Loucy (cell line): ENCODE data around the gene CWC25.

Experiments used
- H2AFZ ChIP-seq: fragments of 200-600 bp; sonication (generic); 2 replicates; pipeline ENCODE4 v1.6.0; 2016; ENCODE audit warnings: antibody characterized with exemption, mild to moderate bottlenecking, low read length, moderate library complexity
- H3F3A ChIP-seq: fragments of 200-600 bp; 2 replicates; pipeline ENCODE4 v1.6.0; 2016; ENCODE audit warnings: antibody characterized with exemption, low read depth, mild to moderate bottlenecking
- H3K27me3 ChIP-seq: fragments of 200-600 bp; sonication (generic); 2 replicates; pipeline ENCODE4 v1.6.1; 2014; ENCODE audit warnings: low read length, mild to moderate bottlenecking; ENCODE audit not compliant: insufficient read depth, poor library complexity, severe bottlenecking
- H3K36me3 ChIP-seq: fragments of 200-600 bp; sonication (generic); 2 replicates; pipeline ENCODE4 v1.6.1; 2016; ENCODE audit warnings: low read length; ENCODE audit not compliant: insufficient read depth
- H3K4me1 ChIP-seq: fragments of 200-600 bp; sonication (generic); 2 replicates; pipeline ENCODE4 v1.5.1; 2014; ENCODE audit warnings: low read length, mild to moderate bottlenecking; ENCODE audit not compliant: insufficient read depth, poor library complexity, severe bottlenecking
- H3K4me2 ChIP-seq: fragments of 200-600 bp; sonication (generic); 2 replicates; pipeline ENCODE4 v1.6.0; 2014; ENCODE audit warnings: antibody characterized with exemption, low read length, low read depth, mild to moderate bottlenecking; ENCODE audit not compliant: poor library complexity, severe bottlenecking
- H3K4me3 ChIP-seq: fragments of 200-600 bp; sonication (generic); 2 replicates; pipeline ENCODE4 v1.5.1; 2014; ENCODE audit warnings: low read length, mild to moderate bottlenecking, mixed read lengths; ENCODE audit not compliant: poor library complexity, severe bottlenecking
- H3K79me2 ChIP-seq: fragments of 200-600 bp; sonication (generic); 2 replicates; pipeline ENCODE4 v1.6.1; 2014; ENCODE audit warnings: low read length; ENCODE audit not compliant: insufficient read depth
- H3K9ac ChIP-seq: fragments of 200-600 bp; sonication (generic); 2 replicates; pipeline ENCODE4 v1.6.0; 2014; ENCODE audit warnings: mild to moderate bottlenecking, low read depth, low read length, moderate library complexity; ENCODE audit not compliant: poor library complexity, severe bottlenecking
- H3K9me2 ChIP-seq: fragments of 200-600 bp; sonication (generic); replicated peaks from 2 replicates; pipeline ENCODE4 v1.6.1; 2016; ENCODE audit warnings: low read depth, low read length, mixed read lengths
- H3K9me3 ChIP-seq: fragments of 200-600 bp; sonication (generic); 2 replicates; pipeline ENCODE4 v1.6.1; 2014; ENCODE audit warnings: mild to moderate bottlenecking, antibody characterized with exemption, low read length, low read depth; ENCODE audit not compliant: insufficient read depth
- H4K20me1 ChIP-seq: fragments of 200-600 bp; sonication (generic); 2 replicates; pipeline ENCODE4 v1.6.0; 2014; ENCODE audit warnings: antibody characterized with exemption, low read length, mild to moderate bottlenecking; ENCODE audit not compliant: insufficient read depth, poor library complexity, severe bottlenecking
- EZH2phosphoT487 ChIP-seq: fragments of 200-600 bp; IDR thresholded peaks from 2 replicates; pipeline ENCODE4 v1.6.1; 2018; ENCODE audit warnings: antibody characterized with exemption, mild to moderate bottlenecking, moderate library complexity, borderline replicate concordance
- TF ChIP-seq, protein P1 (sequence below): fragments of 200-600 bp; sonication (generic); conservative IDR thresholded peaks from 2 replicates; pipeline ENCODE4 v1.5.1; 2014; ENCODE audit warnings: mild to moderate bottlenecking, antibody characterized with exemption, low read length

The CWC25 gene

DNA sequence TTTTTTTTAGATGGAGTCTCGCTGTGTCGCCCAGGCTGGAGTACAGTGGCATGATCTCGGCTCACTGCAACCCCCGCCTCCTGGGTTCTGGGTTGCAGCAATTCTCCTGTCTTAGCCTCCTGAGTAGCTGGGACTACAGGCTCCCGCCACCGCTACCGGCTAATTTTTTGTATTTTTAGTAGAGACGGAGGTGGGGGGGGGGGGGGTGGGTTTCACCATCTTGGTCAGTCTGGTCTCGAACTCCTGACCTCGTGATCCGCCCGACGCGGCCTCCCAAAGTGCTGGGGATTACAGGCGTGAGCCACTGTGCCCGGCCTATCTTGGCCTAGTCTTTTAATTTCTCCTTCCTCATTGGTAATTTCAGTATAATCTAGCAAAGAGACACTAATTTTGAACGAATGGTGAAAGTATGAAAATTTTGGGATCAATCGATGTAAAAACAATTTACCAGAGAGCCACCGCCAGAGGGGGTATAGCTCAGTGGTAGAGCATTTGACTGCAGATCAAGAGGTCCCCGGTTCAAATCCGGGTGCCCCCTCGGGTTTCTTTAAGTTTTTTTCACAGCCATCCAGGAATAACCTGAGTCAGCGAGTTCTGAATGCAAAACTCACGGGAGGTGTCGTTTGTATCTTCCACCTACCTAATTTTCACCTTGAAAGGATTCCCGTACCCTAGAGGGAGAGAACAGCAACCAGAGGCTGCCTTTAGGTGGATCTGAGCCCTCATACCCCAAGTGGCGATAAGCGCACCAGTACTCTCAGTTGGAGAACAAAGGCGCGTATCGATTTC is 42.3 kb upstream of the CWC25 start:
- Histone ChIP-seq H4K20me1 (peaks cover 13% of the 10 kb centered on the region), H2AFZ (peak overlapping the region; percentile 85), H3K36me3 (no peaks in the 10 kb centered on the region), H3K4me3 (peak overlapping the region; percentile 88), H3K9me2 (no peaks in the 10 kb centered on the region), H3K79me2 (peaks cover 23% of the 10 kb centered on the region), H3F3A (no peaks in the 10 kb centered on the region; the same call in 1 of the 2 replicates), H3K4me2 (peak overlapping the region; percentile 91), H3K9ac (peak overlapping the region; percentile 97), H3K4me1 (peaks cover 7% of the 10 kb centered on the region), H3K27me3 (no peaks in the 10 kb centered on the region), H3K9me3 (no peaks in the 10 kb centered on the region)
- TF ChIP-seq, protein P1, sequence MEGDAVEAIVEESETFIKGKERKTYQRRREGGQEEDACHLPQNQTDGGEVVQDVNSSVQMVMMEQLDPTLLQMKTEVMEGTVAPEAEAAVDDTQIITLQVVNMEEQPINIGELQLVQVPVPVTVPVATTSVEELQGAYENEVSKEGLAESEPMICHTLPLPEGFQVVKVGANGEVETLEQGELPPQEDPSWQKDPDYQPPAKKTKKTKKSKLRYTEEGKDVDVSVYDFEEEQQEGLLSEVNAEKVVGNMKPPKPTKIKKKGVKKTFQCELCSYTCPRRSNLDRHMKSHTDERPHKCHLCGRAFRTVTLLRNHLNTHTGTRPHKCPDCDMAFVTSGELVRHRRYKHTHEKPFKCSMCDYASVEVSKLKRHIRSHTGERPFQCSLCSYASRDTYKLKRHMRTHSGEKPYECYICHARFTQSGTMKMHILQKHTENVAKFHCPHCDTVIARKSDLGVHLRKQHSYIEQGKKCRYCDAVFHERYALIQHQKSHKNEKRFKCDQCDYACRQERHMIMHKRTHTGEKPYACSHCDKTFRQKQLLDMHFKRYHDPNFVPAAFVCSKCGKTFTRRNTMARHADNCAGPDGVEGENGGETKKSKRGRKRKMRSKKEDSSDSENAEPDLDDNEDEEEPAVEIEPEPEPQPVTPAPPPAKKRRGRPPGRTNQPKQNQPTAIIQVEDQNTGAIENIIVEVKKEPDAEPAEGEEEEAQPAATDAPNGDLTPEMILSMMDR: peak; percentile 42
- no peak for TF ChIP-seq EZH2phosphoT487

DNA sequence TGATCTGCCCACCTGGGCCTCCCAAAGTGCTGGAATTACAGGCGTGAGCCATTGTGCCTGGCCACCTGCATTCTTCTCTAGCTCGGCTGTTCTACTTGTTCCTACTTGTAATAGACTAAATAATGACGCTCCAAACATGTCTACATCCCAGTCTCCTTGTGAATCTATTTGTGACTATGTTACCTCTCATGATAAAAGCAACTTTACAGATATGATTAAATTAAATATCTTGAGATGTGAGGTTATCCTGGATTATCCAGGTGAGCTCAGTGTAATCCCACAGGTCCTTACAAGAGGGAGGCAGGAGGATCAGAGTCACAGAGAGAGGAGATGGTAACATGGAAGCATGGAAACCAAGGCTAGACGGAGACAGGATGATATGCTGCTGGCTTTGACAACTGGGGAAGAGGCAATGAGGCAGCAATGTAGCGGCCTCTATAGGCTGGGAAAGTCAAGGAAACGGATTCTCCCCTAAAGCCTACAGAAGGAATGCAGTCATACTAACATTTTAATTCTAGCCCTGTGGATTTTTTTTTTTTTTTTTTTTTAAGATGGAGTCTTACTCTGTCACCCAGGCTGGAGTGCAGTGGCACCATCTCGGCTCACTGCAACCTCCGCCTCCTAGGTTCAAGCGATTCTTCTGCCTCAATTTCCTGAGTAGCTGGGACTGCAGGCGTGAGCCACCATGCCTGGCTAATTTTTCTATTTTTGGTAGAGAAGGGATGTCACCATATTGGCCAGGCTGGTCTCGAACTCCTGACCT is 39.7 kb upstream of the CWC25 start:
- no peaks in the 10 kb centered on the region for H4K20me1 ChIP-seq

DNA sequence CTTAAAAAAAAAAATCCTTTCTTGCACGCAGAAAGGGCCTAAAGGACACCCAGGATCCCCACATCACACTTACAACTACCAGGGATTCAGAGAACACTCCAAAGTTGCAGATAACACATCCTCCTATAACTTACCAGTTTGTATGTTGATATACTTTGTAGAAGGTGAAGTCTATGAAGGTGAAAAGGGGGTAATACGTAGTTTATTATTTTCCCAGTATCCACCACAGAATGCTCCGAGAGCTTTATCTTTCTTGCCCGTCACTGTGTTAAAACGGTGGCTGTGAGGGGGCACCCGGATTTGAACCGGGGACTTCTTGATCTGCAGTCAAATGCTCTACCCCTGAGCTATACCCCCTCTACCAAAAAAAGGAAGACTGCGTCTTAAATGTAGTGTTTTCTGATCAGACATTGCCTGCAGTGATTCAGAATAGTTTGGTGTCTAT is 36.3 kb upstream of the CWC25 start:
- no peak overlapping the region for H3K4me3 ChIP-seq
- no peaks in the 10 kb centered on the region for H3K36me3 ChIP-seq
- TF ChIP-seq, protein P1: no peak
- TF ChIP-seq EZH2phosphoT487: no peak
- H3K9me2 ChIP-seq: no peaks in the 10 kb centered on the region
- H3K79me2 ChIP-seq: no peaks in the 10 kb centered on the region
- H2AFZ ChIP-seq: no peak overlapping the region
- H3K27me3 ChIP-seq: no peaks in the 10 kb centered on the region
- H3K9me3 ChIP-seq: no peaks in the 10 kb centered on the region
- no peaks in the 10 kb centered on the region for H3K4me1 ChIP-seq
- no peak overlapping the region for H3K9ac ChIP-seq
- H3K4me2 ChIP-seq: no peak overlapping the region
- no peaks in the 10 kb centered on the region for H4K20me1 ChIP-seq
- H3F3A ChIP-seq: no peaks in the 10 kb centered on the region

More for the DNA sequence above, 39.7 kb upstream of the CWC25 start:
- Histone ChIP-seq H3K4me2 (no peak overlapping the region), H3K4me3 (no peak overlapping the region), H3K9me3 (no peaks in the 10 kb centered on the region), H3K79me2 (no peaks in the 10 kb centered on the region), H3K4me1 (no peaks in the 10 kb centered on the region), H3K9me2 (no peaks in the 10 kb centered on the region), H3F3A (no peaks in the 10 kb centered on the region; the same call in 1 of the 2 replicates), H3K27me3 (no peaks in the 10 kb centered on the region), H2AFZ (no peak overlapping the region), H3K9ac (no peak overlapping the region), H3K36me3 (no peaks in the 10 kb centered on the region)
- TF ChIP-seq, protein P1: peak; percentile 19; the same call in 1 of the 2 replicates
- TF ChIP-seq EZH2phosphoT487: no peak
